SU-DHL-6 (cell line): Measurements from ENCODE around the gene ZMYND10.
A peak's percentile ranks its signal among the peaks of the same experiment; 100 is the strongest.

Source experiments
- H2AFZ ChIP-seq: fragments of 200-600 bp; sonication (generic); 2 replicates; pipeline ENCODE4 v1.6.1; 2014; ENCODE audit warnings: low read depth, mild to moderate bottlenecking, moderate library complexity, mixed read lengths, antibody characterized with exemption, low read length; ENCODE audit not compliant: severe bottlenecking
- H3F3A ChIP-seq: fragments of 200-600 bp; shearing (Covaris generic); 2 replicates; pipeline ENCODE4 v1.6.0; 2016; ENCODE audit warnings: antibody characterized with exemption, mild to moderate bottlenecking; ENCODE audit not compliant: insufficient read depth
- H3K27ac ChIP-seq: fragments of 200-600 bp; sonication (generic); 2 replicates; pipeline ENCODE4 v1.5.1; 2016; ENCODE audit warnings: low read depth, mild to moderate bottlenecking, low read length, moderate library complexity, mixed read lengths
- H3K27me3 ChIP-seq: fragments of 200-600 bp; sonication (generic), shearing (Covaris generic); 2 replicates; pipeline ENCODE4 v1.6.0; 2014; ENCODE audit warnings: mild to moderate bottlenecking, low read length
- H3K36me3 ChIP-seq: fragments of 200-600 bp; sonication (generic); 2 replicates; pipeline ENCODE4 v1.6.1; 2014; ENCODE audit warnings: mild to moderate bottlenecking, low read length, mixed read lengths
- H3K4me2 ChIP-seq: fragments of 300-600, 200-600 bp; shearing (Covaris generic), sonication (generic); 2 replicates; pipeline ENCODE4 v1.6.0; 2014; ENCODE audit warnings: low read length, low read depth, mild to moderate bottlenecking; ENCODE audit not compliant: poor library complexity, severe bottlenecking
- H3K4me3 ChIP-seq: fragments of 200-600 bp; sonication (generic); 2 replicates; pipeline ENCODE4 v1.5.1; 2014; ENCODE audit warnings: antibody characterized with exemption, low read length, mild to moderate bottlenecking, mixed read lengths; ENCODE audit not compliant: insufficient read depth, poor library complexity, severe bottlenecking
- H3K79me2 ChIP-seq: fragments of 200-600 bp; sonication (generic); 2 replicates; pipeline ENCODE4 v1.6.1; 2014; ENCODE audit warnings: mild to moderate bottlenecking, low read length, moderate library complexity; ENCODE audit not compliant: insufficient read depth
- H3K9ac ChIP-seq: fragments of 200-600 bp; sonication (generic); 2 replicates; pipeline ENCODE4 v1.7.0; 2014; ENCODE audit warnings: mild to moderate bottlenecking, low read length
- H3K9me2 ChIP-seq: fragments of 200-600 bp; sonication (generic); replicated peaks from 2 replicates; pipeline ENCODE4 v1.6.1; 2014; ENCODE audit warnings: low read length; ENCODE audit not compliant: insufficient read depth
- H3K9me3 ChIP-seq: fragments of 200-600 bp; sonication (generic); 2 replicates; pipeline ENCODE4 v1.6.1; 2014; ENCODE audit warnings: low read length, mixed read lengths; ENCODE audit not compliant: insufficient read depth
- H4K20me1 ChIP-seq: fragments of 200-600 bp; sonication (generic); 2 replicates; pipeline ENCODE4 v1.6.1; 2014; ENCODE audit warnings: low read depth, mild to moderate bottlenecking, antibody characterized with exemption, low read length, moderate library complexity, mixed read lengths
- EZH2phosphoT487 ChIP-seq: fragments of 200-600 bp; sonication (generic), shearing (Covaris generic); conservative IDR thresholded peaks from 2 replicates; pipeline ENCODE4 v1.6.1; 2018; ENCODE audit warnings: mild to moderate bottlenecking, antibody characterized with exemption, low read length, moderate library complexity, mixed read lengths
- TF ChIP-seq, protein P1 (sequence below): fragments of 200-600 bp; sonication (generic); IDR thresholded peaks from one replicate; pipeline ENCODE4 v1.5.1; 2017; ENCODE audit warnings: antibody characterized with exemption, mild to moderate bottlenecking, low read length, moderate library complexity; ENCODE audit not compliant: insufficient read depth, poor library complexity, severe bottlenecking

ZMYND10 gene

GRCh38 chr3:50325497-50326181 lies 19.9 kb downstream of the ZMYND10 start:
- Histone ChIP-seq H3K9me2 (no peaks in the 10 kb centered on the region), H3F3A (peaks cover 12% of the 10 kb centered on the region), H3K36me3 (peaks cover 1% of the 10 kb centered on the region; the same call in 1 of the 2 replicates), H3K4me2 (no peak overlapping the region), H3K9ac (no peak overlapping the region), H3K9me3 (no peaks in the 10 kb centered on the region), H2AFZ (no peak overlapping the region), H3K4me3 (no peak overlapping the region), H3K27me3 (no peaks in the 10 kb centered on the region), H3K79me2 (peaks cover 13% of the 10 kb centered on the region), H4K20me1 (no peaks in the 10 kb centered on the region), H3K27ac (no peak overlapping the region)
- TF ChIP-seq, protein P1, sequence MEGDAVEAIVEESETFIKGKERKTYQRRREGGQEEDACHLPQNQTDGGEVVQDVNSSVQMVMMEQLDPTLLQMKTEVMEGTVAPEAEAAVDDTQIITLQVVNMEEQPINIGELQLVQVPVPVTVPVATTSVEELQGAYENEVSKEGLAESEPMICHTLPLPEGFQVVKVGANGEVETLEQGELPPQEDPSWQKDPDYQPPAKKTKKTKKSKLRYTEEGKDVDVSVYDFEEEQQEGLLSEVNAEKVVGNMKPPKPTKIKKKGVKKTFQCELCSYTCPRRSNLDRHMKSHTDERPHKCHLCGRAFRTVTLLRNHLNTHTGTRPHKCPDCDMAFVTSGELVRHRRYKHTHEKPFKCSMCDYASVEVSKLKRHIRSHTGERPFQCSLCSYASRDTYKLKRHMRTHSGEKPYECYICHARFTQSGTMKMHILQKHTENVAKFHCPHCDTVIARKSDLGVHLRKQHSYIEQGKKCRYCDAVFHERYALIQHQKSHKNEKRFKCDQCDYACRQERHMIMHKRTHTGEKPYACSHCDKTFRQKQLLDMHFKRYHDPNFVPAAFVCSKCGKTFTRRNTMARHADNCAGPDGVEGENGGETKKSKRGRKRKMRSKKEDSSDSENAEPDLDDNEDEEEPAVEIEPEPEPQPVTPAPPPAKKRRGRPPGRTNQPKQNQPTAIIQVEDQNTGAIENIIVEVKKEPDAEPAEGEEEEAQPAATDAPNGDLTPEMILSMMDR, result no peak
- TF ChIP-seq EZH2phosphoT487, result no peak

DNA sequence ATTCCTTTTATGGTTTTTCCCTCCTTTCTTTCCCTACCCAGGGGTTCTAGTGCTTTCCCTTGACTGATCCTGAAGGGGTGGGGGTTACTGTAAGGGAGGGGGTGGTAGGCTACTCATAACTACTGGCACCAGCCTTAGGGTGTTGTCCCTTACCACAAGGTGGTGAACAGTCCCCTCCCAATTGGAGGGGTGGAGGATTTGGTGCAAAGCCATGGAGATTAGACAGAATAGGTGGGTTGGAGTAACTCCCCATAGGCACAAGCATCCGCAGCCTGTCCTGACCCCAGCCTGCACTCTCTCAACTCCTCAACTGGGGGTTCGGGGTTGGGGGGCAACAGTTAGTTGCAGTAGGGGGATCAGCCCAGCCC lies 20.4 kb downstream of the ZMYND10 start:
- no peaks in the 10 kb centered on the region for H3K27me3 ChIP-seq
- H3K4me2 ChIP-seq, result no peak overlapping the region
- H3K27ac ChIP-seq, result no peak overlapping the region
- no peak overlapping the region for H3K9ac ChIP-seq
- no peaks in the 10 kb centered on the region for H3K36me3 ChIP-seq
- TF ChIP-seq, protein P1, result no peak
- no peak for TF ChIP-seq EZH2phosphoT487
- no peaks in the 10 kb centered on the region for H3K9me3 ChIP-seq
- no peaks in the 10 kb centered on the region for H4K20me1 ChIP-seq
- no peaks in the 10 kb centered on the region for H3K9me2 ChIP-seq
- peaks cover 13% of the 10 kb centered on the region for H3K79me2 ChIP-seq
- peaks cover 12% of the 10 kb centered on the region for H3F3A ChIP-seq
- H3K4me3 ChIP-seq, result no peak overlapping the region
- no peak overlapping the region for H2AFZ ChIP-seq

- TF ChIP-seq, protein P1, result peak; percentile 60
- TF ChIP-seq EZH2phosphoT487, result no peak
- H4K20me1 ChIP-seq, result no peaks in the 10 kb centered on the region
- no peak overlapping the region for H3K4me3 ChIP-seq
- H3K36me3 ChIP-seq, result no peaks in the 10 kb centered on the region
- no peaks in the 10 kb centered on the region for H3K27me3 ChIP-seq
- H2AFZ ChIP-seq, result no peak overlapping the region
- H3K9ac ChIP-seq, result no peak overlapping the region
- peaks cover 9% of the 10 kb centered on the region for H3F3A ChIP-seq
- H3K4me2 ChIP-seq, result no peak overlapping the region
- H3K27ac ChIP-seq, result no peak overlapping the region
- H3K79me2 ChIP-seq, result peaks cover 13% of the 10 kb centered on the region
- no peaks in the 10 kb centered on the region for H3K9me3 ChIP-seq
- no peaks in the 10 kb centered on the region for H3K9me2 ChIP-seq
These were observed 21.0 kb downstream of the ZMYND10 start for GRCh38 chr3:50324351-50325112.
